ENCODE results near the gene GPA33. TPM values are rescaled to one million over a fixed set of nuclear protein-coding genes. Genes with fewer than 3 reads are reported as not detected.

Gene GPA33
- polyA plus RNA-seq, 1 of the 3 experiments (the other 2 are of a cell fraction) = not detected

GRCh38 chr1:167054946-167055630 is 35.1 kb downstream of the GPA33 start:
- CTCF ChIA-PET = interaction anchor here (0.7 to 19.2 kb wide), 5 partner anchors 9 to 479 kb away, joined by 3 to 769 read pairs (median 4); no protein-coding TSS in a partner anchor

More at GRCh38 chr1:167054946-167055630, 35.1 kb downstream of the GPA33 start:
- POLR2A ChIA-PET = no interaction called here
- no peaks in the 10 kb centered on the region for H4K20me1 ChIP-seq (ENCODE audit: insufficient read depth)
- WGBS (ENCODE audit: low lambda C conversion rate) = 49% methylated on average over 12 of the region's 14 CpGs
- peaks cover 4% of the 10 kb centered on the region; the same call in 1 of the 2 replicates for H3K27me3 ChIP-seq (ENCODE audit: insufficient read depth)
- no peaks in the 10 kb centered on the region for H3K36me3 ChIP-seq (replicated peaks in 1 of 2; ENCODE audit: control insufficient read depth in 1 of 2, insufficient read depth in 2 of 2, low read length in 1 of 2)
- no peak overlapping the region for H3K4me2 ChIP-seq
- no peaks in the 10 kb centered on the region for H3F3A ChIP-seq (replicated peaks; ENCODE audit: insufficient read depth)
- H3K4me1 ChIP-seq (ENCODE audit: control insufficient read depth in 1 of 2, insufficient read depth in 2 of 2, low read depth in 1 of 2, low read length in 1 of 2) = peaks cover 0 to 5% of the 10 kb centered on the region in 2 experiments; a peak in 1 of 4 replicates
- no peak for TF ChIP-seq SMC3 (IDR thresholded peaks at IDR 0.05; ENCODE audit: low read depth, low read length)
- TF ChIP-seq TEAD4 (IDR thresholded peaks at IDR 0.05; ENCODE audit: borderline replicate concordance, insufficient read depth) = no peak
- no peak for TF ChIP-seq PBX3 (IDR thresholded peaks at IDR 0.05)
- no peak for TF ChIP-seq RFX5 (IDR thresholded peaks at IDR 0.05; ENCODE audit: low read length)
- no peak for TF ChIP-seq ZBTB33 (IDR thresholded peaks at IDR 0.05; ENCODE audit: borderline replicate concordance, low read depth)
- TF ChIP-seq MEF2A (IDR thresholded peaks at IDR 0.05; ENCODE audit: borderline replicate concordance, low read depth) = no peak
- no peak for TF ChIP-seq EP300 (IDR thresholded peaks at IDR 0.05; ENCODE audit: borderline replicate concordance in 1 of 2, low read depth in 1 of 2, low read length in 1 of 2)
- TF ChIP-seq SIN3A (IDR thresholded peaks at IDR 0.05; ENCODE audit: borderline replicate concordance, low read depth, low read length) = no peak
- no peak for TF ChIP-seq NFIC (IDR thresholded peaks at IDR 0.05; ENCODE audit: borderline replicate concordance)
- no peak for TF ChIP-seq IRF3 (IDR thresholded peaks at IDR 0.05; ENCODE audit: low read depth, low read length)
- TF ChIP-seq NRF1 (IDR thresholded peaks at IDR 0.05; ENCODE audit: low read depth, low read length) = no peak
- TF ChIP-seq GATA2 (CRISPR knock-in tag; IDR thresholded peaks at IDR 0.05) = no peak
- TF ChIP-seq JUND (IDR thresholded peaks at IDR 0.05) = no peak
- TF ChIP-seq RCOR1 (IDR thresholded peaks at IDR 0.05; ENCODE audit: low read length) = no peak
- TF ChIP-seq MXI1 (IDR thresholded peaks at IDR 0.05; ENCODE audit: low read depth, low read length) = no peak
- TF ChIP-seq GABPA (IDR thresholded peaks at IDR 0.05; ENCODE audit: low read depth) = no peak
- no peak for TF ChIP-seq USF2 (IDR thresholded peaks at IDR 0.05; ENCODE audit: borderline replicate concordance, low read depth, low read length)
- no peak for TF ChIP-seq FOXM1 (IDR thresholded peaks at IDR 0.05; ENCODE audit: low read depth)
- no peak for TF ChIP-seq REST (IDR thresholded peaks at IDR 0.05; ENCODE audit: low read depth, low read length)
- no peak for TF ChIP-seq CTCF (IDR thresholded peaks at IDR 0.05)
- H3K27ac ChIP-seq (ENCODE audit: low read depth in 2 of 2, low read length in 1 of 2) = no peak overlapping the region
- H3K9me3 ChIP-seq = no peaks in the 10 kb centered on the region
- DNase-seq = no peak
- H2AFZ ChIP-seq (ENCODE audit: low read depth) = no peak overlapping the region
- no peaks in the 10 kb centered on the region for H3K9me2 ChIP-seq
- no peak overlapping the region for H3K4me3 ChIP-seq (ENCODE audit: low read depth in 2 of 2, low read length in 1 of 2)
- no peaks in the 10 kb centered on the region for H3K79me2 ChIP-seq (ENCODE audit: insufficient read depth)
- no peak overlapping the region for H3K9ac ChIP-seq

Data from SK-N-SH (cell line).